HL-60 (cell line): ENCODE data around the gene KCNC3.

Source experiments
- DNase-seq, 2 experiments: peaks; one replicate each; pipeline ENCODE4 v3.0.0-alpha.2; 2010 to 2020; ENCODE audit warnings: low read depth in 1 of 2, low spot score in 1 of 2
- H3K27ac ChIP-seq: fragments of 250-450 bp; sonication (Bioruptor Pico); replicated peaks from 2 replicates; pipeline ENCODE4 v1.5.1; 2020; ENCODE audit warnings: mild to moderate bottlenecking, moderate library complexity
- H3K27me3 ChIP-seq: fragments of 250-450 bp; sonication (Bioruptor Pico); 2 replicates; pipeline ENCODE4 v1.5.1; 2021; ENCODE audit warnings: mild to moderate bottlenecking, moderate library complexity; ENCODE audit not compliant: insufficient read depth, poor library complexity, severe bottlenecking
- H3K4me3 ChIP-seq: replicated peaks from 2 replicates; pipeline ENCODE4 v1.5.1; 2011; ENCODE audit warnings: mild to moderate bottlenecking, control low read depth, low read length; ENCODE audit not compliant: insufficient read depth
- GABPA ChIP-seq: IDR thresholded peaks from 2 replicates; pipeline ENCODE4 v1.6.1; 2012; ENCODE audit warnings: low read depth
- POLR2AphosphoS5 ChIP-seq: IDR thresholded peaks from 2 replicates; pipeline ENCODE4 v1.6.1; 2012; ENCODE audit warnings: low read depth
- REST ChIP-seq: IDR thresholded peaks from 2 replicates; pipeline ENCODE4 v1.6.1; 2012; ENCODE audit warnings: low read depth; ENCODE audit not compliant: insufficient replicate concordance
- SPI1 ChIP-seq: IDR thresholded peaks from 2 replicates; pipeline ENCODE4 v1.6.1; 2012; ENCODE audit warnings: low read depth, mild to moderate bottlenecking, borderline replicate concordance
- TF ChIP-seq, protein P1 (sequence below): IDR thresholded peaks from one replicate; pipeline ENCODE4 v1.5.1; 2011; ENCODE audit warnings: low read length, control low read depth, inconsistent platforms; ENCODE audit not compliant: insufficient read depth

KCNC3 gene

GRCh38 chr19:50332244-50333038 is 3.3 kb upstream of the KCNC3 start:
- Histone ChIP-seq H3K4me3 (no peak overlapping the region), H3K27ac (no peak overlapping the region)

GRCh38 chr19:50331994-50332243 is 2.7 kb upstream of the KCNC3 start:
- TF ChIP-seq REST (no peak), POLR2AphosphoS5 (no peak), SPI1 (no peak)
- H3K27ac ChIP-seq: no peak overlapping the region

More at GRCh38 chr19:50332244-50333038, 3.3 kb upstream of the KCNC3 start:
- TF ChIP-seq, protein P1, sequence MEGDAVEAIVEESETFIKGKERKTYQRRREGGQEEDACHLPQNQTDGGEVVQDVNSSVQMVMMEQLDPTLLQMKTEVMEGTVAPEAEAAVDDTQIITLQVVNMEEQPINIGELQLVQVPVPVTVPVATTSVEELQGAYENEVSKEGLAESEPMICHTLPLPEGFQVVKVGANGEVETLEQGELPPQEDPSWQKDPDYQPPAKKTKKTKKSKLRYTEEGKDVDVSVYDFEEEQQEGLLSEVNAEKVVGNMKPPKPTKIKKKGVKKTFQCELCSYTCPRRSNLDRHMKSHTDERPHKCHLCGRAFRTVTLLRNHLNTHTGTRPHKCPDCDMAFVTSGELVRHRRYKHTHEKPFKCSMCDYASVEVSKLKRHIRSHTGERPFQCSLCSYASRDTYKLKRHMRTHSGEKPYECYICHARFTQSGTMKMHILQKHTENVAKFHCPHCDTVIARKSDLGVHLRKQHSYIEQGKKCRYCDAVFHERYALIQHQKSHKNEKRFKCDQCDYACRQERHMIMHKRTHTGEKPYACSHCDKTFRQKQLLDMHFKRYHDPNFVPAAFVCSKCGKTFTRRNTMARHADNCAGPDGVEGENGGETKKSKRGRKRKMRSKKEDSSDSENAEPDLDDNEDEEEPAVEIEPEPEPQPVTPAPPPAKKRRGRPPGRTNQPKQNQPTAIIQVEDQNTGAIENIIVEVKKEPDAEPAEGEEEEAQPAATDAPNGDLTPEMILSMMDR: no peak
- TF ChIP-seq REST (no peak), SPI1 (no peak), GABPA (no peak), POLR2AphosphoS5 (no peak)
- no peak for DNase-seq
- H3K27me3 ChIP-seq: peaks cover 31% of the 10 kb centered on the region

GRCh38 chr19:50331221-50331993 is 2.2 kb upstream of the KCNC3 start:
- no peak for DNase-seq
- peak overlapping the region; percentile 39 for H3K4me3 ChIP-seq
- no peak overlapping the region for H3K27ac ChIP-seq
- TF ChIP-seq POLR2AphosphoS5 (no peak), SPI1 (no peak), GABPA (no peak), REST (no peak)
- TF ChIP-seq, protein P1: no peak
- peaks cover 42% of the 10 kb centered on the region for H3K27me3 ChIP-seq

More at GRCh38 chr19:50331994-50332243, 2.7 kb upstream of the KCNC3 start:
- H3K27me3 ChIP-seq: peaks cover 37% of the 10 kb centered on the region
- no peak overlapping the region for H3K4me3 ChIP-seq
- no peak for DNase-seq
